HG03571 (cell line): ENCODE data around the gene IGF1.
"Not testable (repeated sequence)": the region's sequence is repeated elsewhere in the genome, so short reads cannot be mapped to it uniquely, and the experiment has no call there.

Experiments
- ATAC-seq: cut with Tn5 transposase; IDR thresholded peaks from one replicate; pipeline ENCODE4 v1.9.1; 2021; ENCODE audit not compliant: unreplicated experiment

The IGF1 gene

GRCh38 chr12:102390068-102390467 lies 90.3 kb downstream of the IGF1 start:
- no peak for ATAC-seq

GRCh38 chr12:102388469-102388868 lies 91.9 kb downstream of the IGF1 start:
- no peak for ATAC-seq

DNA sequence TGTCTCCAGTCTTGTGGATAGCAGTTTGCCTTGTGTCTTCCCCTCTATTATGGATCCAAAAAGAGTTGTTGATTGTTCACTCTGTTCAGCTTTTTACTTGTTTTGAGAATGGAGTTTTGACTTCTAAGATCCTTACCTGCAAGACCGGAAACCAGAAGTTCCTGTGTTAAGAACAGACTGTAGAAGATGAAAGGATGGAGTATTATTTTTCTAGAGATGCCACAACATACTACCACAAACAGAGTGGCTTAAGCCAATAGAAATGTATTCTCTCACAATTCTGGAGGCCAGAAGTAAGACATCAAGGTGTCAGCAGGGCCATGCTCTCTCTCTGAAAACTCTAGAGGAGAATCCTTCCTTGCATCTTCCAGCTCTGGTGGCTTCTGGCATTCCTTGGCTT lies 95.0 kb downstream of the IGF1 start:
- ATAC-seq: no peak

DNA sequence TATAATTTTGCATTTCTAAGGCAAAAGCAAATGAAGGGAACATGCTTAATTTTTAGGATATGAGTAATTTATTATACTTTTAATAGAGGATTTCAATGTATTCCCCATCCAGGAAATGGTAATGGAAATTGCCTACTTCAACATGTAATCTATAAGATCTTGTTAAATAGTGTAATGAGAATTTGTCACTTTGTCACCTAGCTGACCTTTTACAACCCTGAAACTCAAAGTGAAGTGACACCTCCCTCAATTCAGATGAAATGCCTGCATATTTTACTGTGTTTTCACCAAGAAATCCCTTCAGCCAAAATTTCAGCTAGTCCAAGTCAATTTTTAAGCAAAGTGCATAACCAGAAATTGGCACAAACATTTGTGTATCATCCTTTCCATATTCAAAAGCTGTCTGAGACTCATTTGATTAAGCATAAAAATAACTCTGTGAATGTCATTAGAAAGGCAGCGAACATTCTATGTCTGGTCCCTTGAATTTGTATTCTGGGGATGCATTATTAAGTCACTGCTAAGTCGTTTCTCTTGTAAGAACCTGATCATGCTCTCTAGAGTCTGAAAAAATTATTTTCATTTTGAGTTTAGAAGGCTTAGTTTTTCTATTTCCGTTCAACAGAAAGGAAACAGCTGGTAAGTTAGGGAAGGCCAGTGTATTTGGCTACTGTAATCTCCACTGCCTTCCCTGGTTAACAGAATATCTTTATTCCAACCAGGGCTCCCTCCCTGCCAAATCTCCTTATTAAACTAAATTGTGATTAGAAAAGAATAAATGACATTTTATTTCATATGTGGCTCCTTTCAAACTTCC lies 100.8 kb downstream of the IGF1 start:
- no peak for ATAC-seq

GRCh38 chr12:102376781-102377180 lies 103.6 kb downstream of the IGF1 start:
- ATAC-seq: no peak

GRCh38 chr12:102376181-102376747 lies 104.1 kb downstream of the IGF1 start:
- ATAC-seq: no peak

DNA sequence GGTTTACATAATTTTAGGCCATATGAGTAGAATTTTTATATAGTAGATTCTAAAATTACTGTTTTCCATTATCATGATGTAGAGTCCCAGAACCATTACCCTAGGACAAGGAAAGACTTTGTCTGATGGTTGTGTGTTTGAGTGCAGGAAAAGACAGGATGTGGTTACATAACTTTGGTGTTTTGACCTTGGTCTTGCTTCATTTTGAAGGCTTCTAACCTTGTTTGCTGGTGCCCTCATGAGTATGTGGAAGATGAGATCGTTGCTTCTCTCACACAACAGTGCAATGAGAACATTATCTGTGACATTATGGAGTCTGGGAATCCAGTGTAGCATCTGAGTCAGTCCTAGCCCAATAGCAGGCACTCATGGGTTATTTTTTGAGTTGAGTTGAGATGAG lies 106.2 kb downstream of the IGF1 start:
- no peak for ATAC-seq

GRCh38 chr12:102372087-102372486 lies 108.3 kb downstream of the IGF1 start:
- ATAC-seq: no peak

- ATAC-seq: no peak
Measured at GRCh38 chr12:102371165-102371564, 109.2 kb downstream of the IGF1 start.

GRCh38 chr12:102369876-102370275 lies 110.5 kb downstream of the IGF1 start:
- no peak for ATAC-seq

- no peak for ATAC-seq
Measured at GRCh38 chr12:102365365-102365764, 115.0 kb downstream of the IGF1 start.

DNA sequence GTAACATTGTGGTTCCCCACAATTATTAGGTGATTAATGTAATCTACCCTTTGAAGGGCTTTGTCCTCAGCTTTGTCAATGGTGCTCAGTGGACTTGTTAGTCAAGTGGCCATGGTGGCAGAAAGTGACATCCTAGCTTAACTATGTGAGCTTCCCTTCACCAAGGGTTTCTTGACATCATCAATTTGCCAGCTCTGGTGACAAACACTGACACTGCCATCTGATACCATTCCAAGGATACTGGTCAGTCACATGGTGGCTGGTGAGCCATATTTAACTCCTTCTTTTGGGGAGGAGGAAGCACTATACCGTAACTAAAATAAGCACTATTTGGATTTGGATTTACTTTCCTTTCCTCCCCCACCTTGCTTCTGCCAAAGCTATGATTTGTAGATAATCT lies 115.7 kb downstream of the IGF1 start:
- no peak for ATAC-seq

DNA sequence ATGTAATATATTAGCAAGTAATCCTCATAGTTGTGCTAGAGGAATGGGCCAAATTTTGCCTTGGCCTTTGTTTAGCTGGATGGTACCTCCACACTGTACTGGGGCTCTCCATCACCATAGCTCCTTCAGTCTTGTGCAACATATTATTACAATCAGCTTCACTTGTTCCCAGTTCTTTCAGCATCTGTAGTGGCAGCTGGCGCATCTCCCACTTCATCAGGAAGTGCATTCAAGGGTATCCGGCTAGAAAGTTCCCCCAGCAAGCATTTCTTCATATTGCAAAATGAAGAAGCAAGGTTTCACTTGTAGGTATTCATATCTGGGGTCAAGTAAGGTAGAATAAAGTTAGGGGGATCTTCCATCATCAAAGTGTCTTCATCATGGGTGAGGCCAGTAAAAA lies 123.7 kb downstream of the IGF1 start:
- no peak for ATAC-seq

DNA sequence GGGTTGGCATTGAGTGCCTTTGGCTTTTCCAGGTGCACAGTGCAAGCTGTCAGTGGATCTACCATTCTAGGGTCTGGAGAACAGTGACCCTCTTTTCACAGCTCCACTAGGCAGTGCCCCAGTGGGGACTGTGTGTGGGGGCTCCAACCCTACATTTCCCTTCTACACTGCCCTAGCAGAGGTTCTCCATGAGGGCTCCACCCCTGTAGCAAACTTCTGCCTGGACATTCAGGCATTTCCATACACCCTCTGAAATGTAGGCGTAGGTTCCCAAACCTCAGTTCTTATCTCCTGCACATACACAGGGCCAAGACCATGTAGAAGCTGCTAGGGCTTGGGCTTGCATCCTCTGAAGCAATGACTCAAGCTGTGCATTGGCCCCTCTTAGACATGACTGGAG lies 126.1 kb downstream of the IGF1 start:
- not testable (repeated sequence) for ATAC-seq

- no peak for ATAC-seq
Measured at GRCh38 chr12:102351322-102351721, 129.0 kb downstream of the IGF1 start.

DNA sequence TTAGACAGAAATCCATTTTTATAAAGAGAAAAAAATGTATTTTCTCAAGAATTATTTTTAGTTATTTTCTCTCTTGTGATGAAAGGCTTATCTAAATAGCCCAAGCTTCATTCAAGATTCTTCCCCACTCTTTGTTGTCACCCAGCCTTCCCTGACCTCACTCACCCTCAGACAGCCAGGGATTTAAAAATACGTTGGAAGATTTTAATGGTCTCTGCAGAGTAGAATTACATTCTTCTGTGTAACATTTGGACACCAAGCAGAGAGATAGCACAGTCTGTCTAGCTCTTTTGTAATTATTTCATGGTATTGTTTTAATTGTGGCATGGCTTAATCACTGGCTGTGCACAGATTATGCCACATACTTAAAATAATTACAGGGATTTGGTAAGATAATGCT lies 130.3 kb downstream of the IGF1 start:
- no peak for ATAC-seq

DNA sequence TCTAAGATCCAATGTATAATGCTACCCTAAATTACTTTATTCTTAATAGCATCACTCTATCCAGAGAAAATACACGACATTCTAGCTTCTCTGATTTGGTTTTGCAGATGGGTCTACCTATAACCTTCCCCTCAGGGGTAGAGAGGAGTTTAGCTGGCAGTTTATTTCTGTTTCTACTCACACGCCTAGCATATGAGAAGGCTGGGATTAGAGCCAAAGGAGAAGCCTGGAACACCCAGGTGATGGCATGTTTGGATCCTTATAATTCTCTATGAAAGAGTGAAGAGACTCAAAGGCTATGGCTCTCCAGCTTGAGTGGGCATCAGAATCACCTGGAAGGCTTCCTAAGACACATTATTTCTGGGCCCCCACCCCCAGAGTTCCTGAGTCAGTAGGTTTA lies 131.3 kb downstream of the IGF1 start:
- ATAC-seq: no peak

DNA sequence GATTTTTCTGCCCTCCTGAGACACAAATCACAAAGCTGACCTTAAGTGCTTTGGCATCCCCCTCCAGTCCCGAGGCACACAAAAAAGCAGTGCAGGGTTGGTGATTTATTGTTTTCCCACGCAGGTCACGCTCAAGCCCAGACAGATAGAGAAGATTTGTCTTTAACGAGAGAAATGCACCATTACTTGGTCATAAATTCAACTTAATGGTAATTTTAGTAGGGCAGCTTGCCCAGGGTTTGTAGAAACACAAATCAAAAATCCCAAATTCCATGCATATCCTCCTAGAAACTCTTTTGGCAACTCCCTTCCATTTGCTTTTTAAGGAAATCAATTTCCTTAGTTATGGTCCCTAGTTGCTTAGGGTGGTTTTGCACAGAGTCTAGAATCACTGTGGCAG lies 132.6 kb downstream of the IGF1 start:
- no peak for ATAC-seq
